ENCODE measurements around the gene GPR37. TPM values are rescaled to one million over a fixed set of nuclear protein-coding genes. Genes with fewer than 3 reads are reported as not detected.
A peak's percentile ranks its signal among the peaks of the same experiment; 100 is the strongest.

Gene GPR37
- total RNA-seq, 1 donor from 2014 or later: 9.8 TPM

DNA sequence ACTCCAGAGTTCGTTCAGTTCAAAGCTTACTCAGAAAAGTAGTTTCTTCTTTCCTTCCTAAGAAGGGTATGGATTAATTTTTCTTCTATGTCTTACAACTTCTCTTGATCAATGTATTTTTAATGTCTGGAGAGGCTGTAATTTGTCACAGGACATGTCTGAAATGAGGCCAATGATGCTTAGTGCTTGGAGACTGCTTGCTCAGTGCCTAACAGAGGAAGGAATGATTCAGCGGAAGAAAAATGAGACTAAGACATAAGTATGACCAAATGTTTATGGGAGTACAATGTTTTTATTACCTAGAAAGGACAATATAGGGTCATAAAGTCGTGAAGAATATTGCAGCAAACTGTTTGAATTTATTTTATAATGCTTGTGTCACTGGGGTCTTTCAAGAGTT, 43.3 kb downstream of the GPR37 start:
- TF ChIP-seq EZH2 (IDR thresholded peaks at IDR 0.05; ENCODE audit: insufficient read depth, low read length): no peak
- TF ChIP-seq, protein P1, sequence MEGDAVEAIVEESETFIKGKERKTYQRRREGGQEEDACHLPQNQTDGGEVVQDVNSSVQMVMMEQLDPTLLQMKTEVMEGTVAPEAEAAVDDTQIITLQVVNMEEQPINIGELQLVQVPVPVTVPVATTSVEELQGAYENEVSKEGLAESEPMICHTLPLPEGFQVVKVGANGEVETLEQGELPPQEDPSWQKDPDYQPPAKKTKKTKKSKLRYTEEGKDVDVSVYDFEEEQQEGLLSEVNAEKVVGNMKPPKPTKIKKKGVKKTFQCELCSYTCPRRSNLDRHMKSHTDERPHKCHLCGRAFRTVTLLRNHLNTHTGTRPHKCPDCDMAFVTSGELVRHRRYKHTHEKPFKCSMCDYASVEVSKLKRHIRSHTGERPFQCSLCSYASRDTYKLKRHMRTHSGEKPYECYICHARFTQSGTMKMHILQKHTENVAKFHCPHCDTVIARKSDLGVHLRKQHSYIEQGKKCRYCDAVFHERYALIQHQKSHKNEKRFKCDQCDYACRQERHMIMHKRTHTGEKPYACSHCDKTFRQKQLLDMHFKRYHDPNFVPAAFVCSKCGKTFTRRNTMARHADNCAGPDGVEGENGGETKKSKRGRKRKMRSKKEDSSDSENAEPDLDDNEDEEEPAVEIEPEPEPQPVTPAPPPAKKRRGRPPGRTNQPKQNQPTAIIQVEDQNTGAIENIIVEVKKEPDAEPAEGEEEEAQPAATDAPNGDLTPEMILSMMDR (IDR thresholded peaks at IDR 0.05; ENCODE audit: insufficient read depth, low read depth, low read length): no peak
- FAIRE-seq: no peak
- no peak overlapping the region for H3K27ac ChIP-seq (ENCODE audit: low read depth, low read length)

DNA sequence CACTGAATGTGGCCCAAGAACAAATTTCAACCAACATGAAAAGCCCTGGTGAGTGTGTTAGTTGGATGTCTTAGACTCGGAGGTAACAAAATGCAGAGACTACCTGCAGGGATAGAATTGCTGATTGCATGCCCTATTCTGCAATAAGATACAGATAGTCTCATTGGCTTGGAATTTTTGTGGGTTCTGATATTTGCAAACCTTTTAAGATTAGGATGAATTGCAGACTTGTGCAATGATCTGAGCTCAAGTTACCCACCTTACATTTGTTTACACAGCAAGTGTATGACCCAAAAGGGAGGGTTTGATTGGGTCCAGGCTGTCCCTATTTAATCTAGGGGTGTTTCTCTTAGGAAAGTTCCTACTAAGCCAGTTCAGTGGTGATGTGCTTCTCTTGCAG, 45.4 kb downstream of the GPR37 start:
- no peak overlapping the region for H3K27ac Mint-ChIP-seq (ENCODE audit: unreplicated experiment)
- DNase-seq (ENCODE audit: low read depth): peak; percentile 55
- no peak overlapping the region for H3K4me3 ChIP-seq (ENCODE audit: insufficient read depth, low read depth, low read length)
- H3K27me3 Mint-ChIP-seq (ENCODE audit: low read depth, unreplicated experiment): no peaks in the 10 kb centered on the region
- no peak overlapping the region for H3K9ac ChIP-seq (ENCODE audit: low read length)
- H3K9me3 Mint-ChIP-seq (ENCODE audit: unreplicated experiment): no peaks in the 10 kb centered on the region
- H3K9me3 ChIP-seq (ENCODE audit: insufficient read depth, low read depth, low read length): no peaks in the 10 kb centered on the region
- no peak overlapping the region for H2AFZ ChIP-seq (ENCODE audit: low read depth, low read length)
- peaks cover 21% of the 10 kb centered on the region for H3K4me1 Mint-ChIP-seq (ENCODE audit: low read depth, unreplicated experiment)
- no peaks in the 10 kb centered on the region for H3K36me3 Mint-ChIP-seq (ENCODE audit: low read depth, unreplicated experiment)
- no peaks in the 10 kb centered on the region for H3K36me3 ChIP-seq (ENCODE audit: insufficient read depth, low read length)
- H3K27ac ChIP-seq (ENCODE audit: low read depth, low read length): no peak overlapping the region
- H3K4me1 ChIP-seq (ENCODE audit: insufficient read depth, low read length): no peaks in the 10 kb centered on the region
- H3K79me2 ChIP-seq (ENCODE audit: insufficient read depth, low read length): no peaks in the 10 kb centered on the region
- no peak overlapping the region for H3K4me2 ChIP-seq (ENCODE audit: low read length)
- H3K27me3 ChIP-seq (ENCODE audit: insufficient read depth, low read length): no peaks in the 10 kb centered on the region
- H4K20me1 ChIP-seq (ENCODE audit: insufficient read depth, low read length): no peaks in the 10 kb centered on the region
- H3K4me3 Mint-ChIP-seq (ENCODE audit: unreplicated experiment): no peak overlapping the region
- peak; percentile 13 for FAIRE-seq
- TF ChIP-seq EZH2 (IDR thresholded peaks at IDR 0.05; ENCODE audit: insufficient read depth, low read length): no peak
- TF ChIP-seq, protein P1 (IDR thresholded peaks at IDR 0.05; ENCODE audit: insufficient read depth, low read depth, low read length): no peak

More for the DNA sequence above, 43.3 kb downstream of the GPR37 start:
- no peaks in the 10 kb centered on the region for H3K79me2 ChIP-seq (ENCODE audit: insufficient read depth, low read length)
- H4K20me1 ChIP-seq (ENCODE audit: insufficient read depth, low read length): no peaks in the 10 kb centered on the region
- Mint-ChIP-seq H3K27ac (ENCODE audit: unreplicated experiment) (peak overlapping the region; percentile 79), H3K4me1 (ENCODE audit: low read depth, unreplicated experiment) (peaks cover 21% of the 10 kb centered on the region), H3K36me3 (ENCODE audit: low read depth, unreplicated experiment) (no peaks in the 10 kb centered on the region), H3K27me3 (ENCODE audit: low read depth, unreplicated experiment) (no peaks in the 10 kb centered on the region), H3K9me3 (ENCODE audit: unreplicated experiment) (no peaks in the 10 kb centered on the region), H3K4me3 (ENCODE audit: unreplicated experiment) (no peak overlapping the region)
- no peaks in the 10 kb centered on the region for H3K27me3 ChIP-seq (ENCODE audit: insufficient read depth, low read length)
- H3K36me3 ChIP-seq (ENCODE audit: insufficient read depth, low read length): no peaks in the 10 kb centered on the region
- DNase-seq (ENCODE audit: low read depth): peak; percentile 46
- H3K4me2 ChIP-seq (ENCODE audit: low read length): no peak overlapping the region
- H3K9me3 ChIP-seq (ENCODE audit: insufficient read depth, low read depth, low read length): no peaks in the 10 kb centered on the region
- no peaks in the 10 kb centered on the region for H3K4me1 ChIP-seq (ENCODE audit: insufficient read depth, low read length)
- no peak overlapping the region for H3K9ac ChIP-seq (ENCODE audit: low read length)
- H3K4me3 ChIP-seq (ENCODE audit: insufficient read depth, low read depth, low read length): no peak overlapping the region
- no peak overlapping the region for H2AFZ ChIP-seq (ENCODE audit: low read depth, low read length)

DNA sequence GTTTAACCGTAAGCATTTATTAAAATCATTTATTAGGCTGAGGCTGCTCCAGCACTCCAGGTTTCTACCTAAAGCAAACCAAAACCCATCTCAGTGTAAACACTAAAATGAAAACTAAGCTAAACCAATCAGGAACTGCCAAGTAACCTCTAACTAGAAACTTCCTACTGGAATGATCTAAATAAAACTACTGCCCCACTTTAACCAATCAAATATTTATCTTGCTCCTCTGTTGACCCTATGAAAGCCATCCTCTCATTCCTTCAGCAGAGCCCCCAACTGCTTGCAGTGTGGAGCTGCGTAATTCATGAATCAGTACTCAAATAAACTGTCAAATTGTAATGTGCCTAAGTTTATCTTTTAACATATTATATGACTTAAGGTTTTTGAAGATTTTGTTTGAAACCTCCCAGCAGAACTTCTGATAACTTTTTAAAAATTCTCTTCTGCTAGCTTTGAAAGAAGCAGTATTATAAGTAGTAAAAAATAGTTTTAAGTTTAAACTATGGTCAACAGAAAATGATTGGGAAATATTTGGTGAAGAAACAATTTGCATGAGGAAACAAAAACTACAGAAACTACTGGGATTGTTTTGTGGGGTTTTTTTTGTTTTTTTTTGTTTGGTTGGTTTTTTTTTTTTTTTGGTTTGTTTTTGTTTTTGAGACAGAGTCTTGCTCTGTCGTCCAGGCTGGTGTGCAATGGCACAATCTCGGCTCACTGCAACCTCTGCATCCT, 47.4 kb downstream of the GPR37 start:
- Histone ChIP-seq H3K27me3 (ENCODE audit: insufficient read depth, low read length) (no peaks in the 10 kb centered on the region), H2AFZ (ENCODE audit: low read depth, low read length) (no peak overlapping the region), H3K4me1 (ENCODE audit: insufficient read depth, low read length) (no peaks in the 10 kb centered on the region), H4K20me1 (ENCODE audit: insufficient read depth, low read length) (no peaks in the 10 kb centered on the region), H3K27ac (ENCODE audit: low read depth, low read length) (no peak overlapping the region), H3K4me3 (ENCODE audit: insufficient read depth, low read depth, low read length) (no peak overlapping the region), H3K9me3 (ENCODE audit: insufficient read depth, low read depth, low read length) (no peaks in the 10 kb centered on the region), H3K79me2 (ENCODE audit: insufficient read depth, low read length) (no peaks in the 10 kb centered on the region), H3K36me3 (ENCODE audit: insufficient read depth, low read length) (no peaks in the 10 kb centered on the region), H3K4me2 (ENCODE audit: low read length) (no peak overlapping the region), H3K9ac (ENCODE audit: low read length) (no peak overlapping the region)
- Mint-ChIP-seq H3K9me3 (ENCODE audit: unreplicated experiment) (no peaks in the 10 kb centered on the region), H3K36me3 (ENCODE audit: low read depth, unreplicated experiment) (no peaks in the 10 kb centered on the region), H3K4me3 (ENCODE audit: unreplicated experiment) (no peak overlapping the region), H3K4me1 (ENCODE audit: low read depth, unreplicated experiment) (peaks cover 18% of the 10 kb centered on the region), H3K27ac (ENCODE audit: unreplicated experiment) (no peak overlapping the region), H3K27me3 (ENCODE audit: low read depth, unreplicated experiment) (no peaks in the 10 kb centered on the region)
- peak; percentile 27 for DNase-seq (ENCODE audit: low read depth)
- FAIRE-seq: no peak
- TF ChIP-seq, protein P1 (IDR thresholded peaks at IDR 0.05; ENCODE audit: insufficient read depth, low read depth, low read length): no peak
- TF ChIP-seq EZH2 (IDR thresholded peaks at IDR 0.05; ENCODE audit: insufficient read depth, low read length): no peak
